Nephron (organoid): ENCODE data around the gene AFF1.
A peak's percentile ranks its signal among the peaks of the same experiment; 100 is the strongest.

ENCODE experiments used
- H3K27ac Mint-ChIP-seq, 3 experiments: 2 replicates each; pipeline ENCODE4 v1.8.0; 2020; ENCODE audit warnings: mixed read lengths in 3 of 3, mild to moderate bottlenecking in 2 of 3, moderate library complexity in 1 of 3
- H3K27me3 Mint-ChIP-seq: 2 replicates; pipeline ENCODE4 v1.8.0; 2021; ENCODE audit warnings: low read depth, mild to moderate bottlenecking, moderate library complexity, mixed read lengths
- H3K36me3 Mint-ChIP-seq: 2 replicates; pipeline ENCODE4 v1.8.0; 2020; ENCODE audit warnings: low read depth, mixed read lengths
- H3K4me1 Mint-ChIP-seq: 2 replicates; pipeline ENCODE4 v1.8.0; 2020; ENCODE audit warnings: mixed read lengths
- H3K4me3 Mint-ChIP-seq, 3 experiments: 2 replicates each; pipeline ENCODE4 v1.8.0; 2020; ENCODE audit warnings: mild to moderate bottlenecking in 3 of 3, mixed read lengths in 3 of 3, moderate library complexity in 2 of 3
- H3K9me3 Mint-ChIP-seq: 2 replicates; pipeline ENCODE4 v1.8.0; 2020; ENCODE audit warnings: mixed read lengths
- CTCF ChIP-seq, 3 experiments: fragments of 200-600 bp; sonication (generic); IDR thresholded peaks; one replicate each; pipeline ENCODE4 v1.5.0; 2021; ENCODE audit warnings: antibody characterized with exemption in 3 of 3; ENCODE audit not compliant: unreplicated experiment in 3 of 3

Gene AFF1

GRCh38 chr4:87065021-87065420, 130.2 kb downstream of the AFF1 start:
- no peak for TF ChIP-seq CTCF (IDR thresholded peaks at IDR 0.05; ENCODE audit: unreplicated experiment in 3 of 3)
- H3K9me3 Mint-ChIP-seq = no peaks in the 10 kb centered on the region
- peak overlapping the region in 1 of 3 experiments; percentile 15 for H3K27ac Mint-ChIP-seq
- H3K27me3 Mint-ChIP-seq = no peaks in the 10 kb centered on the region
- peaks cover 35% of the 10 kb centered on the region for H3K36me3 Mint-ChIP-seq
- no peak overlapping the region for H3K4me3 Mint-ChIP-seq
- peaks cover 18% of the 10 kb centered on the region for H3K4me1 Mint-ChIP-seq

GRCh38 chr4:87066403-87067123, 131.8 kb downstream of the AFF1 start:
- Mint-ChIP-seq H3K4me3 (no peak overlapping the region), H3K9me3 (no peaks in the 10 kb centered on the region), H3K4me1 (peaks cover 27% of the 10 kb centered on the region), H3K36me3 (peaks cover 28% of the 10 kb centered on the region), H3K27ac (peak overlapping the region in 1 of 3 experiments; percentile 77), H3K27me3 (no peaks in the 10 kb centered on the region)
- no peak for TF ChIP-seq CTCF (IDR thresholded peaks at IDR 0.05; ENCODE audit: unreplicated experiment in 3 of 3)

GRCh38 chr4:87067124-87067885, 132.5 kb downstream of the AFF1 start:
- no peak overlapping the region for H3K4me3 Mint-ChIP-seq
- no peaks in the 10 kb centered on the region for H3K9me3 Mint-ChIP-seq
- H3K4me1 Mint-ChIP-seq = peaks cover 31% of the 10 kb centered on the region
- peak overlapping the region in 2 of 3 experiments; percentile 29 to 77 for H3K27ac Mint-ChIP-seq
- no peaks in the 10 kb centered on the region for H3K27me3 Mint-ChIP-seq
- H3K36me3 Mint-ChIP-seq = peaks cover 30% of the 10 kb centered on the region
- no peak for TF ChIP-seq CTCF (IDR thresholded peaks at IDR 0.05; ENCODE audit: unreplicated experiment in 3 of 3)

- Mint-ChIP-seq H3K9me3 (no peaks in the 10 kb centered on the region), H3K4me1 (peaks cover 38% of the 10 kb centered on the region), H3K27ac (peak overlapping the region; percentile 3 to 57 (median 11)), H3K4me3 (no peak overlapping the region), H3K36me3 (peaks cover 22% of the 10 kb centered on the region), H3K27me3 (no peaks in the 10 kb centered on the region)
- no peak for TF ChIP-seq CTCF (IDR thresholded peaks at IDR 0.05; ENCODE audit: unreplicated experiment in 3 of 3)
These were observed 133.8 kb downstream of the AFF1 start for GRCh38 chr4:87068583-87069021.

GRCh38 chr4:87069037-87069742, 134.4 kb downstream of the AFF1 start:
- Mint-ChIP-seq H3K4me1 (peaks cover 42% of the 10 kb centered on the region), H3K4me3 (no peak overlapping the region), H3K27ac (peak overlapping the region in 2 of 3 experiments; percentile 11 to 57), H3K36me3 (peaks cover 16% of the 10 kb centered on the region), H3K27me3 (no peaks in the 10 kb centered on the region), H3K9me3 (no peaks in the 10 kb centered on the region)
- no peak for TF ChIP-seq CTCF (IDR thresholded peaks at IDR 0.05; ENCODE audit: unreplicated experiment in 3 of 3)
